CD4-positive, alpha-beta T cell treated with Interleukin-4 for 1 hour (primary cell): ENCODE measurements around the gene EXOC3L1.

Source experiments
- DNase-seq, 2 donors: peaks; one replicate each; pipeline ENCODE4 v3.0.0-alpha.2; 2020 to 2022

EXOC3L1 gene

GRCh38 chr16:67181346-67181745 is 8.6 kb downstream of the EXOC3L1 start:
- no peak for DNase-seq

DNA sequence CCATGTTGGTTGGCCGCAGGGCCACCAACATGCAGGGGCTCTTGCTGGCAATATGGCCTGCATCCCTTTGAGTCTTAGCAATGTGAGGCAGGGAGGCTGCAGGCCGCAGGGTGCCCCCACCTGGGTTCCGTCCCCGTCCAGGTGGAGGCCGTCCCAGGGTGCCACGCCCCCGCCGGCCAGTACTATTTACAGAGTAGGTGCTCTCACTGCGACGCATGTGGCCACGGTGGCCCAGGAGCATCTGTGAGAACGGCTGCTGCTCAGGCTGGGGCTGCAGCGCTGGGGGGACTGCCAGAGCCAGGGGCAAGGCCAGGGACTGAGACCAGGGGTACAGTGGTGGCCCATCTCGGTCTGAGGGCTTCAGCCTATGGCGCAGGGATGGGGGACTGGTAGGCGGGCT is 9.8 kb downstream of the EXOC3L1 start:
- no peak for DNase-seq

DNA sequence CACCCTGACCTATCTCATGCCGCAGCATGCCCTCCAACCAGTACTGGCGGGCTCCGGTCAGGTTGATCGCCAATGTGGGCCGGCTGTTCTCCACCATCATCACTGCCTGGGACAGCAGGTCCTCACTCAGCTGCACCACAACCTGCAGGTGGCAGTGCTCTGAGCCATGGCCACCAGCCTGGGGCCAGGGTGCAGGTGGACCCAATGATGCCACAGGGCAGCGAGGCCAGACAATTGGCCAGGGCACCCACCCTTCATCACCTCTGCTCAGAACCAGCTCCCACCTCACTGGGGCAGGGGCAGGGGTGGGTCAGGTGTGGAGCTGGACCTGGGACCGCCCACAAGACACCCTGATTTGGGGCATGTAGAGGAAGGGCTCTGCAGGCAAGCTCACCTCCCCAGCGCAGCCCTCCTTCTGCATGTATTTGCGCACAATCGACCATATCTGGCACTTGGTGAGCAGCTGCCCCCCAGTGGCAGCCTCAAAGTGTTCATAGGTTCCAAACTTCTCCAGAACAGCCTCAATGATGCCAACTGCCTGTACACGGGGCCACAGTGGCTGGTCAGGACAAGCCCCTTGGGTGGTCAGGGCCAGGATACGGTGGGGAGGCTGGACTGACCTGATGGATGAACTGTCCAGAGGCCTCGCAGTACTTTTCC is 10.4 kb downstream of the EXOC3L1 start:
- DNase-seq, result no peak

- DNase-seq, result peak; percentile 66 to 76
Measured at GRCh38 chr16:67177743-67178699, 11.9 kb downstream of the EXOC3L1 start.

DNA sequence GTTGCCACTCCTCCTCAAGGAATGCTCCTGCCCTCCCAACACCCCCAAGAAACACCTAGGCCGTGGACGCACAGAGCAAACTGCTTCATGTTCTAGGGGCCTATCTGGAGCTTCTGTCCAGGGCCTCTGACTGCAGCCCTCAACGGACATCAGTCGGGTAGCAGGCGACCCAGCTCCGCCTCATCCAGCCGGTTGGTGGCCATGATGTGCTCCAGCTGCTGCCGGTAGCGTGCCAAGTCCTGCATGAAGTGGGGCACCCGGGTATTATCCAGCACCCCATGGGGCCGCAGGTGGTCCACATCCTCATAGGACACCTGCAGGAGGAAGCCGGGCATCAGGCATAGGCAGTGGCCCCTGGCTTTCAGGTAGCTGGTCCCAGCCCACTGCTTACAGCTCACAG is 13.3 kb downstream of the EXOC3L1 start:
- DNase-seq, result no peak

DNA sequence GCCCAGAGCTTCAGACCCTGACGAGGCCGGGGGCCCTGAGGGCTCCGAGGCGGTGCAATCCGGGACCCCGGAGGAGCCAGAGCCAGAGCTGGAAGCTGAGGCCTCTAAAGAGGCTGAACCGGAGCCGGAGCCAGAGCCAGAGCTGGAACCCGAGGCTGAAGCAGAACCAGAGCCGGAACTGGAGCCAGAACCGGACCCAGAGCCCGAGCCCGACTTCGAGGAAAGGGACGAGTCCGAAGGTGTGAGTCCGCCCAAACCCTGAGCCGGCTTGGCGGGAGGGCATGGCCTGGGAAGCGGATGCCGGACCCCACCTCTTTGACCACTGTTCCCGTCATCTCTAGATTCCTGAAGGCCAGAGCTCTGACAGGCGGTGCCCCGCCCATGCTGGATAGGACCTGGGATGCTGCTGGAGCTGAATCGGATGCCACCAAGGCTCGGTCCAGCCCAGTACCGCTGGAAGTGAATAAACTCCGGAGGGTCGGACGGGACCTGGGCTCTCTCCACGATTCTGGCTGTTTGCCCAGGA is 15.2 kb downstream of the EXOC3L1 start:
- DNase-seq, result no peak

DNA sequence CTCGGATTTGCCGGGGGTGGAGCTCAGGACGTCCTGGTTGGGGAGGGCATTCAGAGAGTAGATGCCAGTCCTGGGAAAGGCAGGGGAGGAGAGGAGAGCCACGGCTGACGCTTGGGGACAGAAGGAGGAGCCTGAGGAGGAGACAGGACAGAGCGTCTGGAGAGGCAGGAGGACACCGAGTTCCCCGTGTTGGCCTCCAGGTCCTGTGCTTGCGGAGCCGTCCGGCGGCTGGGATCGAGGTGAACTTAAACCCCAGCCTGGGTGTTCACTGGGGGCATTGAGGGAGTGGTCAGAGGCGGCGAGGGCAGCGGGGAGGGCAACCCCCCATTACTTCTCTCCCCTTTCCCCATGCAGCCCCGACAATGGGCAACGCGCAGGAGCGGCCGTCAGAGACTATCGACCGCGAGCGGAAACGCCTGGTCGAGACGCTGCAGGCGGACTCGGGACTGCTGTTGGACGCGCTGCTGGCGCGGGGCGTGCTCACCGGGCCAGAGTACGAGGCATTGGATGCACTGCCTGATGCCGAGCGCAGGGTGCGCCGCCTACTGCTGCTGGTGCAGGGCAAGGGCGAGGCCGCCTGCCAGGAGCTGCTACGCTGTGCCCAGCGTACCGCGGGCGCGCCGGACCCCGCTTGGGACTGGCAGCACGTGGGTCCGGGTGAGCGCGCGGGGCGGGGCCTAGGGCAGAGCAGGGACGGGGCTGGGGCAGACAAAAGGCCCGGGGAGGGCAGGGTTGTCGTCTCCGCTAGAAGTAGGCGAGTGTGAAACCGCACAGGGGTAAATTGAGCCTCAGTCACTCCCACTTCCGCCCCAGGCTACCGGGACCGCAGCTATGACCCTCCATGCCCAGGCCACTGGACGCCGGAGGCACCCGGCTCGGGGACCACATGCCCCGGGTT is 15.9 kb downstream of the EXOC3L1 start:
- DNase-seq, result peak; percentile 73 to 76

DNA sequence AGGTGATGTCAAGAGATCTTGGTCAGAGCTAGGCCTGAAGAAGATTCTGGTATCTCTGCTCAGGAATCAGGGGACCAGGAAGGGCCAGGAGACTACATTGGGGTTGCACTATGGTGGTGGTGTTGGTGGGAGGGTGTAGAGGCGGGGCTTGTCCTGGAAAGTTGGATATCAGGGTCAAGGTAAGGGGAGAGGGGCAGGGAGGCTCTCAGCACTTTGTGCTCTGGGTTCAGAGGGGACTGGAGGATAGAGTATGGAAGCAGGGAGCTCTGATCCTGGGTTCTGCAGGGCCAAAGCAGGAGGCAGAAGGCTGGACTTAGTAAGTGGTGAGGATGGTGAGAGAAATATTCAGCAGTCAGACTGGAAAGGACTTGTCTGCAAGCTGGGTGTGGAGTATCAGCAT is 16.6 kb downstream of the EXOC3L1 start:
- no peak for DNase-seq

DNA sequence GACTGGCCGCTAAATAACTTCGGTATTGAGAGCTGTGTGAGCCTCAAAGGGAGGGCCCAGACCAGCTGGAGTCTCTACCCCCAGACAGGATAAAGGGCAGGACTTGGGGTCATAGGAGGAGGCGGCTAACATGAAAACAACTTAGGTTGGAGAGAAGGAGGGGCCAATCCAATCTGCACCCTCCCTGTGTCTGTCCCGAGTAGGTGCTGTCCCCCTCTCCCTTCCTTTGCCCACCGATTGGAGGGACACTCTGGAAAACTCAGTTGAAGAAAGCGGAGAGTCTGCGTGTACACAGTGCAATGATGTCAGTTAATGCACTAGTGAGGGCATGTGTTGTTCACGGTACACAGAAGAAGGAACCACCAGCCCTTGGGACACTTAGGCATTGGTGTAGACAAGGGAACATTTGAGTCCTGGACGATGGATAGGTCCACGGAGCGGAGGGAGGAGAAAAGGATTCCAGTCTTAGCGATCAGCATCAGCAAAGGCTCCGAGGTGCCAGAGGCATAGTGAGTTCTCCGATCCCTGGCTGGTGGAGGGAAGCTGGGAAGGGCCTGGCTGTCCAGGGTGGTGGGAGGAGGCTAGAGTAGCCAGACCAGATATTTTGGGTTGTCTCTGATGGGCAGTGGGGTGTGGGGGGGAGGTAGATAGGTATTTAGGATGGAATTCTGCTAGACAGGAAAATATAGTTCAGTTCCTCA is 18.8 kb downstream of the EXOC3L1 start:
- DNase-seq, result no peak

DNA sequence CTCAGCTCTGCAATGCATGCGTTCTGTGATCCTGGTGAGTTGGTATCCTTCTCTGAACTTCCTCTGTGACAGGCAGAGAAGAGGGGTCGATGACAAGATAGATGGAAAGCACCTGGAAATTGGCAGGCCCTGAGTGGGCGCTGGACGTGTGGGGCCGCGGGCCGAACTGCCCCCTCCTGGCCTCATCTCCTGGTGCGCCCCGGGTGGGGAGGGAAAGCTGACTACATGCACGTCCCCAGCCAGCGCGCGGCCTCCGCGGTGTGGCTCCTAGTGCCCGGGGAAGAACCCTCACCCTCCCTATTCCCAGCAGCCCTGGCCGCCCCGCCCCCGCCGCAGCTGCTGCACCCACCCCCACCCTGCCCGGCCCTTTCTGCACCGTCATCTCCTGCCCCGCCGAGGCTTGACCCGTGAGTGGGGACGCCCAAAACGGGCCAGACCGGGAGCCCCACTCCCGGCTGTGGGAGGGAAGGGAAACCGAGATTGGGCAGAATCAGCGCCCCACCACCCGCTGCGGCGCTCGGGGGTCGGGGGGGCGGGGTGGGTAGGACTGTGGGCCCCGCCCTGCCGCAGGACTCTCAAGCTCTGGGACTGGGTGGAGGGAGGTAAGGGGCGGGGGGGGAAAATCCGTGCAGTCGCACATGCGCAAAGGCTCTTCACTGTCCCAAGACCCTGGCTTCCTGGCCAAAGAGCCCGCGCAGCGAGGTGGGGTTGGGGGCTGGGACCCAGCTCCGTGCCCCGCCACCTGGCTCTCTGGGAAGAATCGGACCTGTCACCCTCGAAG is 19.6 kb downstream of the EXOC3L1 start, which contains the start of gene NOL3:
TSS of gene NOL3 (plus strand) at position 371 of the 781 bp plus-strand sequence.
- peak in 1 of 2 donors; percentile 35 for DNase-seq

- DNase-seq, result peak in 1 of 2 donors; percentile 42
Measured at GRCh38 chr16:67169642-67170167, 20.2 kb downstream of the EXOC3L1 start.

GRCh38 chr16:67169011-67169451 is 20.9 kb downstream of the EXOC3L1 start:
- DNase-seq, result no peak

DNA sequence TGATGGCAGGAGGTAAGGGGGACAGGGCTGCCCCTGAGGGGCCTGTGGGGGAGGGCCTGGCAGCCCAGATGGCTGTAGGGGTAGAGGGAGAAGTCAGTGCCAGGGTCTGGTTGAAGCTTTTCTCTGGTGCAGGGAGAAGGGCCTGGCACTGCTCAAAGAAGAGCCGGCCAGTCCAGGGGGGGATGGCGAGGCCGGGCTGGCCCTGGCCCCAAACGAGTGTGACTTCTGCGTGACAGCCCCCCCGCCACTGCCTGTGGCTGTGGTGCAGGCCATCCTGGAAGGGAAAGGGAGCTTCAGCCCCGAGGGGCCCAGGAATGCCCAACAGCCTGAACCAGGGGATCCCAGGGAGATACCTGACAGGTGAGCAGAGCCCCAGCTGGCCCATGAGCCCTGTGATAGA is 22.3 kb downstream of the EXOC3L1 start:
- DNase-seq, result no peak

DNA sequence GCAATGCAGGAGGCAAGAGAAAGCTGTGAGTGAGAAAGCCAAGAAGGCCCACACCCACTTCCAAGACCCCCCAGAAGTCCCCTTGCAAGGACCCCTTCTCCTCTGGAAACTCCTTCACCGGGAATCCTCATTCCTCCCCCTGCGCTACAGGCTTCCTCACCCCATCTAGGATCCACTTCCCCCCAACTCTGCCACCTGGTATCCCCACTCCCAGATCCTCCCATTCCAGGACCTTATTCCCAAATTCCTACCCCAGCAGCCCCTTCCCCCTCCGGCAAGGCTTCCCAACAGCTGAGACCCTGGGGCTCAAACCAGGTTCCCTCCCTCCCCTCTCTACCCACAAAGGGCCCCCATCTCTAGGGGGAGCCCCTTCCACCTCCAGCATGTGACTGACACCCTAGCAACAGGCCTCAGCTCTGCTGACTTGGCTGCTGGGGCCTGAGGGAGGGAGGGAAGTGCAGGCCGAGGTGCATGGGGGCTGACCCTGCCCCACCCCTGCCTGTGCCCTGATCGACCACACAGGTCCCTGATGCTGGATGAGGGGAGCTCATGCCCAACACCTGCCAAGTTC is 23.3 kb downstream of the EXOC3L1 start:
- DNase-seq, result no peak

DNA sequence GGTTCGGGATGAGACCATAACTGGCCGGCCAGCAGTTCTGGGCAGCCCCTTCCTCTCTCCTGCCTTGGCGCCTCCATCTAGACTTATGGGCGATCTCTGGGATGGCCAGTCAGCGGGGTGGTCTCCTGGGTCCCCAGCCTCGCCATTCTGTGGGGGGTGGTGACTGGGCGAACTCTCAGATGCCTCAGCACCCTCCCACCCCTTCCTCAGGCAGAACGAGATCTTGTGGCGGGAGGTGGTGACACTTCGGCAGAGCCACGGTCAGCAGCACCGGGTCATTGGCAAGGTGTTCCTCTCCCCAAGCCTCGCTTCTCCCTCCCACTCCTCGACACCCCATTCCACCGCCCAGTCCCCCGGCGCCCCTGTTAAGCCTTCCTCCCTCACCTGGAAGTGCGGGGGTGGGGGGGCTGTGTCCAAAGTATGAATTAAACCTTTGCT is 23.8 kb downstream of the EXOC3L1 start:
- DNase-seq, result no peak

DNA sequence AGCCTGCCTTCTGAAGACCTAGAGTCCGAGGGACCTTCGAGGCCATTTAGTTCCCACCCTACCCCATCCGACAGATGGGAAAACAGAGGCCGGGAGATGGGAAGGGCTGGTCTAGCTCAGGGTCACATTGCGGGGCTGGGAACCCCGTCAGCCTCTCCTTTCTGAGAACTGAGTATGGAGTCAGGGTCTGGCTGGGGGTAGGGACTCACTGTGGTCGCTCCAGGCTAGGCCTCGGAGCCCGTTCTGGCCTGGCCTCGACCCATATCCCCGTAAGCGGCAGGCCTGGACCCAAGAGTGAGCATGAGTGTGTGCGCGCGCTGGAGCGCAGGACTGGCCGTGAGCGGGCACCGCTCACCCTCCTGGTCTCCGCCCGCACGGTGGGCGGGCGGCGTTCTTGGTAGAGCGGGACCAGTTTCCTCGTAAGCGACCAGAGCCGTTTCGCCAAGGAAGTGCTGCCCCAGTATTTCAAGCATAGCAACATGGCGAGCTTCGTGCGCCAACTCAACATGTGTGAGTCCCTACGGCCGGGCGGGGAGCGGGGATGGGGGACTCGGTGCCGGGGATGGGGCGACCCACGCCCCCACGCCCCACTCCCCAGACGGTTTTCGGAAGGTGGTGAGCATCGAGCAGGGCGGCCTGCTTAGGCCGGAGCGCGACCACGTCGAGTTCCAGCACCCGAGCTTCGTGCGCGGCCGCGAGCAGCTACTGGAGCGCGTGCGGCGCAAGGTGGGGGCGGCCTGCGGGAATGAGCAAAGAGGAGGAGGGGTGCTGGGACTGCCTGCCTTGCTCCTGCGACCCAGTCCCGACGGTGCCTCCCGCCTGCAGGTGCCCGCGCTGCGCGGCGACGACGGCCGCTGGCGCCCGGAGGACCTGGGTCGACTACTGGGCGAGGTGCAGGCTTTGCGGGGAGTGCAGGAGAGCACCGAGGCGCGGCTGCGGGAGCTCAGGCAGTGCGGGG is 24.5 kb downstream of the EXOC3L1 start:
- DNase-seq, result no peak

DNA sequence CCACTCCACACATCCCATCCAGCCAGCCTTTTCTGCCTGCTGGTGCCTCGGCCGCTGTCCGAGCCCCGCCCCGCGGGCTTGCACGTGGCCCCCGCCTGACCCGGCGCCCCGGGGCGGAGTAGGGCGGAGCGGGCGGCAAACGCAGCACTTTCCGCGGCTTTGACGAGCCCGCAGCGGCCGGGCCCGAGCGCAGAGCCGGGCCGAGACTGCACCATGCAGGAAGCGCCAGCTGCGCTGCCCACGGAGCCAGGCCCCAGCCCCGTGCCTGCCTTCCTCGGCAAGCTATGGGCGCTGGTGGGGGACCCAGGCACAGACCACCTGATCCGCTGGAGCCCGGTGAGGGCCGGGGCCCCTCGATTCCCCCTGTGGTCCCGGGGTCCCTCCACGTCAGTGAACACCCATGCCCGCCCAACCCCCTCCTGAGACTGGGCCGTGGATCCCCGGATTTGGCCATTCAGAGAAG is 25.3 kb downstream of the EXOC3L1 start, which contains the start of gene HSF4:
TSS of gene HSF4 (plus strand) at position 147 of the 463 bp plus-strand sequence. CDS start at position 214, 67 bp downstream.
- no peak for DNase-seq

DNA sequence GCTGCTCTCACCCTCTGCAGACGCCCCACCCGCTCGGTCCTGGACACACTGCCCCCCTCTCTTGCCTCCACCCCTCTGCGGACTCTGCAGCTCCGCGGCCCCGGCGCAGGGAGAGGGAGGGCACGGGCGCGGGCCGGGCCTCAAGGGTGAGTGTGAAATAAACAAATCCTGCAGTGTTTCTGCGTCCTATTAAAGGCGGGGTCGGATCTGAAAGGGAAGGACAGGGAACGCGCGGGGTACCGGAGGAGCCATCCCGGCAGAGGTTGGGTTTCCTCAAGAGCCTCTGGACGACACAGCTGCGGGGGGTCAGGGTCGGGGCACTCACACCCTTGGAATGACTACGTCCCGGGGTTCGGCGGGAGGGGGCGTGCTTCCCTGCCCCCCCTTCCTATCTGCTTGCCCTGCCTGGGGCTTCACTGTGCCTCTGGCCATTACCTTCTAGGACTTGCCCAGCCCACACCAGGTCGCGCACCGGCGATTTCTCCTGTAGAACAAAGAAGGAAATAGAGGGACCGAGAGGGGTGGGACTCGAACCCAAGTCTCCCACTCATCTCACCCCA is 25.9 kb downstream of the EXOC3L1 start:
- no peak for DNase-seq
